Activated CD8-positive, alpha-beta memory T cell treated with anti-CD3 and anti-CD28 coated beads, Interleukin-2, amount 50 U/mL, for 24 hours (primary cell): ENCODE measurements around the gene TRA2B.
A peak's percentile ranks its signal among the peaks of the same experiment; 100 is the strongest.

Experiments used
- DNase-seq: peaks from one replicate; pipeline ENCODE4 v3.0.0-alpha.2; 2020; ENCODE audit errors: extremely low read depth

The TRA2B gene

DNA sequence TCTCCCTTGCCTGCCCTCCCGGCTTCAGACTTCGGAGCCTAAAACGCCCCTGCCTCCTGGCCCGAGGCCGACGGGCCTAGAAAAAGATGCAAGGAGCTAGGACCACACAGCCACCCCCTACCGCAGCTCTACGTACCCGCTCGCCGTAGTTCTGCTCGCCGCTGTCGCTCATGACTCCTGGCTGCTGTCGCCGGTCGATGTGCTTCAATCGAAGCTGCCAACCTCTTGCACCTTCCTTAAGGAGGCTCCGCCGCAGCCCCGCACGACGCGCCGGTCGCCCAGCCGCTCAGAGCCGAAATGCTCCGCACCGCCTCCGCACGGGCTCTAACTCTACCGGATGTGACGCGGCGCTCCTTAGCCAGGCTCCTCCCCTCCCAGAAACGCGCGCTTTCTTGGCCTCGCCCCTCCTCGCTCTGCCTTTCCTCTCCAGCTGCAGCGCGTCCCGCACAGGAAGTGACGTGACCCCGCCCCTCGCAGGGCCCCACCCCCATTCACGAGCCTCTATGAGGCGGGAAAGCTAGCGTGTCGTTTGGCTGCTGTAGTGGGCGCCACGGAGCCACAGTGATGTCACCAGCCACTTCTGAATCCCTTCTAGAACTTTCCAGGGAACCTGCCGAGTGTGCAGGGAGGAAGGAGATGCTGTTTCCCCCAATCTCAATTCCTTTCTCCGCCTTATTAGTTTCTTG is at the start of gene TRA2B:
Gene TRA2B, minus strand, starts transcription at position 326 of the 686 bp plus-strand sequence. Its CDS starts 154 bp downstream, at position 172.
- DNase-seq: peak; percentile 97

DNA sequence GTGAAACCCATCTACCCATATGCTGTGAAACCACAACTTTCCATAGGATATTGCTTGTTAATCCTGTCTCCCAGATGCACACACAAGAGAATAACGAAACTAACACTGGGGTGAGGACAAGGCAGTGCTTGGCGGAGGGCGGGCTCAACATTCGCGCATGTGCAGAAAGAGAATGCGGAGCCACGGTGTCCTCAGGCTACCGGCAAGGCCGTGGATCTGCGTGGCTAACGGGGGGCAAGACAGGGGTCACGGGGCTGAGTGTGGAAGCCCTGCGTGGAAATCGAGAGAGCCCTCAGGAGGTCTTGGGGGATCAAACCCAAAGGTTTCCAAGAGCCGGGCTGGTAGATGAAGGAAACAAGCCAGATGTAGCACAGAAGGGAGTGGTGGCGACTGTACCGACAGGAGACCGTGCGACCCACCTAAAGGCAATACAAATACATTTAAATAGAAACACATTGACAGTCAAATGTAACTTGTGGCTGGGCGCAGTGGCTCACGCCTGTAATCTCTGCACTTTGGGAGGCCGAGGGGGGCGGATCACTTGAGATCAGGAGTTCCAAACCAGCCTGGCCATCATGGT is 48.5 kb upstream of the TRA2B start:
- no peak for DNase-seq

DNA sequence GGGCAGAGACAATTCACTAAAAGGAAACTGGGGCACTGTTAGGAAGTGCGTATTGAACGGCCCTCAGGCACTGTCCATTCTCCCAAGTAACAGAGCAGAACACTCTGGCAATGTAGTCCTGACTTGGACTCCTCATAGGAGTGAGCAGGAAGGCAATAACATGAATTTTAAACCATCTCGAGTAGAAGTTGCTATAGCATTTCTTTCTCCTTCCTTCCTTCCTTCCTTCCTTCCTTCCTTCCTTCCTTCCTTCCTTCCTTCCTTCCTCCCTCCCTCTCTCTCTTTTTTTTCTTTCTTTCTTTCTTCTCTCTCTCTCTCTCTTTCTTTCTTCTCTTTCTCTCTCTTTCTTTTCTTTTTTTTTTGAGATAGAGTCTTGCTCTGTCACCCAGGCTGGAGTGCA is 46.4 kb upstream of the TRA2B start:
- DNase-seq: no peak

DNA sequence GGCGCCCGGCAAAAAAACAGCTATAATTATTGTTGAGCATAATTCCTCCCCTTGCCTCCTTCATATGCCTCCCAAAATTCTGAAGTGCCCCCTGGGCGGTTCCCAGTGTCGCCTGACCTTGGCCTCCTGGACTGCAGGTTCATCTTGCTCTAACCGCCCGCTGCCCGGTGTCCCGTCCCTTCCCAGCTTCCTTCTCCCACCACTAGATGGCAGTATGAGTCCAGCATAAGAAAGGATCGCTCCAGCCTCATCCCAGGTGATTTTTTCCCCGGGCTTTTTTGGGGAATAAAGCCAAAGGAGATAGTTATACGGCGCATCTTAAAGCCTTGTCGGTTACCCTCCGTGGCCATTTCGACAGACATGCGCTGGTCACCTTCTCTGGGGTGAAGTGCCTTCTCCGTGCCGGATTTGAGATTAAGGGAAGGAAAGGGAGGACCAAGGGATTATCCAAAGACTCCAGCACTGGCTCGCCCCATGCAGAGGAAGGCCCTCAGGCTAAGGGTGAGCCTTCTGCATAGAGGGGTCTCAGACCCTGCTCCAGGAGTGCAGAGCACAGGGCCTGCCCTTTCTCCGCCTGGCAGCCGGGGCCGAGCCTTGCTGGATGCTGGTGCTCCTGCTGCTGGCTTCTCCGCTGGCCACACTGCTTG is 45.8 kb upstream of the TRA2B start:
- DNase-seq: peak; percentile 25

DNA sequence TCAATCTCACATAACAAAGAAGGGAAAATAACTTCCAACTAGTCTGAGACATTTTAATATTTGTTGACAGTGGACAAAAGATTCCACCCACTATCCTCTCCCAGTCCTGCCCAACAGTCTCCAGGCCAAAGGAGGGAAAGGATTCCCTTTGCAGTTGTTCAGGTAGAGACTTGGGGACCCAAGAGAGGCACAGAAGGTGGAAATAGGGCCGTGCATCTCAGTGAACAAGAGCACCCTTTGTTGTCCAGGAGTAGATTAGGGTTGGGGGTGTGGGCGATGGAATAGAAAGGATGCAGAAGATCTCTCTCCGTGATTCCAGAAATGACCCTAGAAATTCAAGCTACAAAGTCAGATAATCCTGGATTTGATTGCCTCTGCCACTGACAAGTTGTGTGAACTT is 44.8 kb upstream of the TRA2B start:
- no peak for DNase-seq

DNA sequence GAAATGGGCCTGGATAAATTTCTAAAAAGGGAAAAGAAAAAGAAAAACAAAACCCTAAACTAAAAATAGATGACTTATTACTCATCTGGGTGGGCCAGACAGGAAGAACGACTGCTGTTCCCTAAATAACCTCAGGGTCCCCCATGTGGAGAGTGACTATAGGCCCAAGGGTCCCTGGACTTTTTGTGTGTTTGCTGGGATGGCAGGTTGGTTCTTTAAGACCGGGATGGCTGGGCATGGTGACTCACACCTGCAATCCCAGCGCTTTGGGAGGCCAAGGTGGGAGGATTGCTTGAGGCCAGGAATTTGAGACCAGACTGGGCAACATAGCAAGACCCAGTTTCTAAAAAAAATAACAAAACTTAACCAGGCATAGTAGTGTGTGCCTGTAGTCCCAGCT is 43.8 kb upstream of the TRA2B start:
- DNase-seq: no peak

DNA sequence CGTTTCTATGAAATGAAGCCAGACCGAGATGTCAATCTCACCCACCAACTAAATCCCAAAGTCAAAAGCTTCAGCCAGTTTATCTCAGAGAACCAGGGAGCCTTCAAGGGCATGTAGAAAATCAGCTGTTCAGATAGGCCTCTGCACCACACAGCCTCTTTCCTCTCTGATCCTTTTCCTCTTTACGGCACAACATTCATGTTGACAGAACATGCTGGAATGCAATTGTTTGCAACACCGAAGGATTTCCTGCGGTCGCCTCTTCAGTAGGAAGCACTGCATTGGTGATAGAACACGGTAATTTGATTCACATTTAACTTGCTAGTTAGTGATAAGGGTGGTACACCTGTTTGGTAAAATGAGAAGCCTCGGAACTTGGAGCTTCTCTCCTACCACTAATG is 41.9 kb upstream of the TRA2B start:
- no peak for DNase-seq

DNA sequence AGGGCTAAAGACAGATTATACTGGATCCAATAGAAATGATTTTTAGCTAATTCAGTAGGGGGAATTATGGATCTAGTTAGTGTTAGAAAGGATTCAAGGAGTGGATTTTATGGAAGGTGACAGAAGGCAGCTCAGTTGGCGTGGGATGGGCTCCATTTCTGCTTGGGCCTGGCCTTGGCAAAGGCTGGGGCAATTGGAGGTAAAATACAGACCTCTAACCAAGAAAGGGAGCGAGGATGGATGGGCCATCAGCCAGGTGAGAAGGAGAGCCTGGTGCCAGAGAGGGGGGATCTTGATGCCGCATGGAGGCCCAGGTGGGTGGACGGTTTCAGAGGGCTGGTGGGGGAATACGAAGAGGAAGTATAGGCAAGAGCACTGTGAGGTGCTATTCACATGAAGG is 40.7 kb upstream of the TRA2B start:
- no peak for DNase-seq

DNA sequence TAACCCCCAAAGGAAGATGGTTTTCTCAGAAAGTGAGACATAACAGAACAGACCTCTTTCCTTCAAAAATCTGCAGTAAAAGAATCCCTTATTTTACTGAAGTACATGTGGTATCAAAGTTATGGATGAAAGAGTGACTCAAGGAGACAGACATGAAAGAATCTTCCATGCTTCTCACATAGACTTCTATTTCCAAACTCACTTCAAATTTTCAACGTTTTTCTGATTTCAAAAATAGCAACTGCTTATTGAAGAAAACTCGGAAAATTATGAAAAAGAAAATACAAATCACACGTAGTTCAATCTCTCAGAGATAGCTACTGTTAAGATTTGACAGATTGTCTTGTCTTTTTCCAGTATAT is 39.8 kb upstream of the TRA2B start:
- DNase-seq: no peak

DNA sequence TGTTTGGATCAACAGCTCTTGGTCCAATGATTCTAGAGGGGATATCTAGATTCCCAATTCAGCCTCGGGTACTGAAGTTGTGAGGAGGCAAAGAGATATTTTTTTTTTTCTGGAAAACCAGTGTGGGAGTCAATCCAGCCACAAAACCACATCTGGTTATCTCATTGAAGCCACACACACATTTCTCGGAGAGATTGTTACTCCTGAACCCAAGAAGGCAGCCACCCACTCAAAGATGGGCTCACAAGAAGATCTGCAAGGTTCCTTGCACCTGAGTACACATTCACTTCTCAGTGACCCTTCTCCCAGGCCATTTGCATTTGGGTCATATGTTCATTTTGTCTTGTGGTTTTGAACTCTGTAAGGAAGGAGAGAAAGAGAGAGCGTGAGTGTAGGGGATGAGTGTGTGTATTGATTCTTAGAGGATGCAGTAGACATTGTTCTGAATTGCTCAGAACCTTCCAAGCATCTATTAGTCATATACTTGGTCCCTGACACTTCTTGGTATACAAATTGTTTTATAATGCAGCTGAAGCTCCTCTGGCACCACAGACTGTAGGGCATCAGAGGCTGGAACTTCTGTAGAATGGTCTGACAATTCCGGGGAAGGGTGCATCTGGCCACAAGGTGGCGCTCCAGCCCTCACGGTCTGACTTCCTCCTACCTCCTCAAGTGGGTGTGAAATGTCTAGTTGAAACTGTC is 39.3 kb upstream of the TRA2B start:
- peak; percentile 77 for DNase-seq

DNA sequence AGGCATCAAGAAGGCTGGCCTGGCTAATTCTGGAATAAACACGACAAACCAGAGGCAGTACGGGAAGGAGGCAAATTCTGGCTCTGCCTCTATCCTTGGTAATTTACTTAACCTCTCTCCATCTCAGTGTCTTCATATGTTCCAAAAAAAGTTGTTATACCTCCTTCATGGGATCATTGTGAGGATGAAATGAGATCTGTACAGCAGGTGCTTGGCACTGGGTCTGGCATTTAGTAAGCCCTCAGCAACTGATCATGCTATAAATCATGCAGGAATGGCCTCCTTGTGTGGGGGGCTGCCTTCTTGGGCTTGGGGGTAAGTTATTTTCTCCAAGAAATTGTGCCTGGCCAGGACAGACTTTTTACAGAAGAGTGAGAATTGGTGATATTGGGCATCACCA is 38.3 kb upstream of the TRA2B start:
- no peak for DNase-seq

DNA sequence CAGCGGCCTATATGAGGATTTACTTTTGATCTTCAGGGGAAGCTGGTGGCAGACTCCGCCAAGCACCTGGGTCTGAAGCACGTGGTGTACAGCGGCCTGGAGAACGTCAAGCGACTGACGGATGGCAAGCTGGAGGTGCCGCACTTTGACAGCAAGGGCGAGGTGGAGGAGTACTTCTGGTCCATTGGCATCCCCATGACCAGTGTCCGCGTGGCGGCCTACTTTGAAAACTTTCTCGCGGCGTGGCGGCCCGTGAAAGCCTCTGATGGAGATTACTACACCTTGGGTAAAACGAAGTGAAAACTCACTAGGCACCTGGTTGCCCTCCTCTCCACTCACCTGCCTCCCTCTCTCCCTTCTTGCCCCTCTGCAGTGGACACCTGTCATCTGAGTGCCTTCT is 33.8 kb upstream of the TRA2B start:
- no peak for DNase-seq

DNA sequence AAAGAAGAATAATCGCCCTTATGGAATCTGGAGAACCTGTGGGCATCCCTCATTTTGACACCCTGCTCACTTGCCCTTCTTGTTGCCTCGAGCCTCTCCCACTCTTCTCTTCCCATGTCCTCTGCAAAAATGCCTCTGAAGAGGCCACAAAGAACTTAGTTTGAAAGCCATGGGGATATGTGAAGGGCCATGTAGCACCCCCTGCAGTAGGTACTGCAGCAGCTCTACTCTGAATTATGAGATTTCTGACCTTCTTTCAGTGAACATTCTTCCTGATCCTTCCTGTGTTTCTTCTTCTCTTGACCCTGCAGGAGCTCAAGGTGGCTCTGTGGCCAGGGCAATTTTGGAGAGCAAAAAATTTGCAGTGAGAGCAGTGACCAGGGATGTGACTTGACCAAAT is 30.4 kb upstream of the TRA2B start:
- no peak for DNase-seq

DNA sequence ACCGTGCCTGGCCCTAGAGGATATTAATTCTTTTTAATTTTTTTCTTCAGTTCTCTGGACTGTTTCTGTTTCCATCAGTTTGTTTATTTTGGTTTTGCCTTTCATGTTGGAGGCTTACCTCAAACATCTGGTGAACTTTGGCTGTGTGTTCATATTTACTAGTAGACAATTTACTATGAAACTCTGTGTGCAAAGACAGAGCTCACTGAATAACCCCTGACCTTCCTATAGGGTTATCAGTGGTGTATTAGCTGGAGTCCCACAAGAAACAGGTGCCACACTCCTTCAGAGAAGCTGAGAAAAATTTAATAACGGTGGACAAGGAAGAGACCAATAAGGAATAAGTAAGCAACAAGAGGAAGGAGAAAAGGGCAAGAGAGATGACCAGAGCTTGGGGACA is 28.8 kb upstream of the TRA2B start:
- no peak for DNase-seq

DNA sequence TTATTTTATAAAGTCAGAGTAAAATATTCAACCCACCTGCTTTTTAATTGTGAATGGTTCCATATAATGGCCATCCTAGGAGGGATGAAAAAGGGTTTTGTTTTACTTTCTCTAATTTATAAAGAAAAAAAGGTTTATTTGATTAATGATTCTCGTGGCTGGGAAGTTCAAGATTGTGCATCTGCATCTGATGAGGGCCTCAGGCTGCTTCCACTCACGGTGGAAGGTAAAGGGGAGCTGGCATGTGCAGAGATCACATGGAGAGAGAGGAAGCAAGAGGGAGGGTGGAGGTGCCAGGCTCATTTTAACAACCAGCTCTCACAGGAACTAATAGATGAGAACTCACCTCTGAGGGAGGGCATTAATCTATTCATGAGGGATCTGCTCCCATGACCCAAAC is 27.7 kb upstream of the TRA2B start:
- no peak for DNase-seq

DNA sequence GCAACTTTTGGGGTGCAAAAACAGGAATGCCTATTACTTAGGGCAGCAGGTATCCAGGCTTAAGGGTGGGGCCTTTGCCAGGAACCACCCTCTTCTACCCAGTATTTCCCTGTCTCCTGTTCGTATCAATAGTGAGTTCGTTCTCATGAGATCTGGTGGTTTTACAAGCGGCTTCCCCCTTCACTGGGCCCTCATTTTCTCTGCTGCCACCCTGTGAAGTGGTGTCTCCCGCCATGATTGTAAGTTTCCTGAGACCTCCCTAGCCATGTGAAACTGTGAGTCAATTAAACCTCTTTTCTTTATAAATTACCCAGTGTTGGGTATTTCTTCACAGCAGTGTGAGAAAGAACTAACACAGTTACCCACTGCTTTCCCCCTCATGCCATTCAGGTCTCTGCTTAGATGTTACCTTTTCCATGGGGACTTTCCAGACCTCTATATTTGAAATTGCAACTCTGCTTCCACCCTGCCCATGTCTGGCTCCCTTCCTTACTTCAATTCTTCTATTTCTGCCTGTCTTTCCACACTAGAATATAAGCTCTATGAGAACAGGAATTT is 23.9 kb upstream of the TRA2B start:
- DNase-seq: no peak

DNA sequence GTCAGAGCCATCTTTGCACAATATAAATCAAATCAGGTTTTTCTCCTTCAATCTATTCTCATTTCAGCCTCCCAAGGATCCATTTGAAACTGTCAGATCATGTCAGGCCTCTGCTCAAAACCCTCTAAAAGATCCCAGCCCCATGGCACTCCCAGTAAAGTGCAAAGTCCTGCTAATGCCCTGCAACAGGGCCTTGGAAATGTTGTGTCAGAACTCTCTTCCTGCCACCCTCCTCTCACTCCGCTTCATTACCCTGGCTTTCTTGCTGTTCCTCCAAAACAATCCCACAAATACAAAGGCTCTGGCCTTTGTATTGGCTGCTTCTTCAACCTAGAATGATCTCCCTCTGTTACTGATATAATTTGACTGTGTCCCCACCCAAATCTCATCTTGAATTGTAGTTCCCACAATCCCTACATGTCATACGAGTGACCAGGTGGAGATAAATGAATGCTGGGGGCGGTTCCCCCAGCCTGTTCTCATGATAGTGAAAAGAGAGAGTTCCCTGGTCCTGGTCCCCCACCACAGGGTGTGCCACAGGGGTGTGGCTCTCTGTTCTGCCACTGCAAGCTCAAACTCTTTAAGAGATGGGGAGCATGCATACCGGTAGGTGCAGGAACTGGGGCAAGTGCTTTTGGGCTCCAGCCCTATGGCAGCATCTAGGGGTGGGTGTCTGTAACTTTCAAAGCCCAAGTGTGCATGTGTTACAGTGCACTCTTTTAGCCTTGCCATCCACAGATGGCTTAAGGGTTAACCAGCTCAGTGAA is 22.9 kb upstream of the TRA2B start:
- DNase-seq: no peak

DNA sequence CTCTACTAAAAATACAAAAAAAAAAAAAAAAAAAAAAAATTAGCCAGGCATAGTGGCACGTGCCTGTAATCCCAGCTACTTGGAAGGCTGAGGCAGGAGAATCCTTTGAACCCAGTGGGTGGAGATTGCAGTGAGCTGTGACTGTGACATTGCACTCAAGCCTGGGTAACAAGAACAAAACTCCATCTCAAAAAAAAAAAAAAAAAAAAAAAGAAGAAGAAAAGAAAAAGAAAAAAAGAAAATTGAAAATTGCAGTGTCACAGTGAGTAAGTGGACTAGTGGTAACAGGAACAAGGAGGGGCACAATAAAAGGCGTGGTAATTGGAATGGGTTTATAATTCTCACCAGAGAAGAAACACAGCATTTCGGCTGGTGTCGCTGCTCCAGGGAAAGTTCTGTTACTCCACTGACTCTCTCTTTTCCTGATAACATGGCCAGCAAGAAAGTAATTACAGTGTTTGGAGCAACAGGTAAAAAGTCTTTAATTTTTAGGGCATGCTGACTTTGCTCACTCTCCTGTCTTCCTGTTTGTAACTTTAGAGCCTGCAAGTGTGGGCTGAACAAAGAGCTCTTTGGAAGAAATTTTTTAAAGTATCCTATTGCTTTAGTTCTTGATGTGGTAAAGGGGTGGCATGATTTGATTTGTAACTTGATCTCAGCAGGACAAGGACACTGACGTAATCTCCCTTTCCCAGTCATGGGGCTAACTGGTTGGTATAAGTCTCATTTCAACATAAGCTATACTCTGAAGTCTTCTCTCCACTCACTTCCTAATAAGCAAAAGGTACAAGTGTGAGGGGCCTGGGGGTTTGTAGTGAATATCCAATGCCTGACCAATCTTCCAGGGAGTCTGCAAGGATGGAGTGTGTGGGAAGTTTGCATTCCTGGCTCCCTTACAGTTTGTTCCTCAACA is 22.1 kb upstream of the TRA2B start:
- no peak for DNase-seq

DNA sequence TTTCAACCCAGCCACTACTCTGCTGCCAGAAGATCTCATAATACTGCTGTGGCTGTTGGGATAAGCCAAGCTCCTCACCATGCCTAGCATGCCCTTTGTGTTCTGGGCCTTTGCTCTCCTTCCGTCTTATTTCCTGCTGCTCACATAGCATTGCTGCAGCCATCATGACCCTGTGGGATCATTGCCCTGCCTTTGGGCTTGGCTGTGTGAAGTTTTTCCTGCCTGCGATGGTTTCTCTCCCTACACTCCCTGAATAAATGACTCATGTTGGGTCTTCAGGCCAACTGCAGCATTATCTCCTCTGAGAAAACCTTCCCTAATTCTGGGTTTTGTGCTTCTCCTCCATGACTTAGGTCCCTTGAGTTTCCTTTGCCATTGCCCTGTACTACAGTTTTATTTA is 20.8 kb upstream of the TRA2B start:
- no peak for DNase-seq

DNA sequence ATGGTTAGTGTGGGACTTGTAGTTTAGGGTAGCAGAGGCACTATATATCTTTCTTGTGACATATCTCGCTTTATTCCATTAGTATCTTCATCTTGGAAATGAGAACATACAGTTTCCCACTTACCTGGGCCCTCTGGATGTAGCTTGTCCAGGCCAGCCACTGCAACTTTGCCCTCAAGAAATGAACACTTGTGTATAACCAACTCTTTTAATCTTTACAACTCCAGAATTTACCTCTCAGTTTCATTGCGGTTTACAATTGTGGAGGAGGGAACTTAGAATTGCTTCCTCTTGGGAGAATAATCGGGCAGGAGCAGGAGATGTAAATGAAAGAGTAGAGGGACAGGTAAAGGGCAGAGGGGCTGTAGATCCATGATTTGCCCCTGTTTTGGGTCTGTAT is 18.4 kb upstream of the TRA2B start:
- DNase-seq: no peak

DNA sequence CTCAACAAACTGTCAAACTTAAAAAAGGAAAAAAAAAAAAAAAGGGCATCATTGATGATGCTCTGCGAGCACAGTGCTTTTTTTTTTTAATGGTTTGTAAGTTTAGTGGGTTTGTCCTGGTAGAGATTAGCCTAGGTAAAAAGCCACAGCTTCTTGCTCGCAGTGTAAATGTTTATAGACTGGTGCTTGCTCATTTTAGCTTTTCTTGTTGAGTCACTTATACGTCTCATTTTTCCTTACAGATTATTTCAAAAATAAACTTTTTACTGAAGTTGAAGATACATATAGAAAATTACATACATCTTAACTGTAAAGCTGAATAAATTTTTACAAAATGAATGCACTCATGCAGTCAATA is 16.5 kb upstream of the TRA2B start:
- no peak for DNase-seq
